HG03039 (cell line): ENCODE data around the gene B9D1.

Experiments used
- ATAC-seq: cut with Tn5 transposase; IDR thresholded peaks from one replicate; pipeline ENCODE4 v1.9.1; 2021; ENCODE audit warnings: mild to moderate bottlenecking, moderate library complexity; ENCODE audit not compliant: unreplicated experiment

B9D1 gene

GRCh38 chr17:19362277-19363113 lies at the start of gene B9D1:
Gene B9D1, minus strand, starts transcription at chr17:19362723. Its CDS starts 154 bp downstream, at chr17:19362569.
- peak; percentile 78 for ATAC-seq

- ATAC-seq: no peak
Observed at GRCh38 chr17:19411631-19412030, 49.1 kb upstream of the B9D1 start.

- ATAC-seq: no peak
Observed at GRCh38 chr17:19410875-19411620, 48.5 kb upstream of the B9D1 start, which contains the start of gene RNF112. Gene RNF112, plus strand, starts transcription at chr17:19411232. Its CDS starts 177 bp downstream, at chr17:19411409.

- no peak for ATAC-seq
Observed at GRCh38 chr17:19410091-19410490, 47.6 kb upstream of the B9D1 start.

GRCh38 chr17:19409509-19409908 lies 47.0 kb upstream of the B9D1 start:
- ATAC-seq: no peak

GRCh38 chr17:19409066-19409465 lies 46.5 kb upstream of the B9D1 start:
- ATAC-seq: no peak

- ATAC-seq: no peak
Observed at GRCh38 chr17:19408346-19408710, 45.8 kb upstream of the B9D1 start.

GRCh38 chr17:19407601-19408345 lies 45.2 kb upstream of the B9D1 start:
- no peak for ATAC-seq

GRCh38 chr17:19405114-19405513 lies 42.6 kb upstream of the B9D1 start:
- ATAC-seq: no peak

GRCh38 chr17:19404264-19404663 lies 41.7 kb upstream of the B9D1 start:
- no peak for ATAC-seq

- no peak for ATAC-seq
Observed at GRCh38 chr17:19403021-19403420, 40.5 kb upstream of the B9D1 start.

- no peak for ATAC-seq
Observed at GRCh38 chr17:19402171-19402570, 39.6 kb upstream of the B9D1 start.

GRCh38 chr17:19401321-19402010 lies 38.9 kb upstream of the B9D1 start:
- ATAC-seq: no peak

GRCh38 chr17:19399750-19400450 lies 37.4 kb upstream of the B9D1 start:
- ATAC-seq: no peak

GRCh38 chr17:19398301-19399181 lies 36.0 kb upstream of the B9D1 start:
- no peak for ATAC-seq

GRCh38 chr17:19397556-19398041 lies 35.1 kb upstream of the B9D1 start:
- no peak for ATAC-seq

GRCh38 chr17:19392303-19392702 lies 29.8 kb upstream of the B9D1 start:
- ATAC-seq: no peak

GRCh38 chr17:19391432-19391831 lies 28.9 kb upstream of the B9D1 start:
- ATAC-seq: no peak

- no peak for ATAC-seq
Observed at GRCh38 chr17:19390951-19391350, 28.4 kb upstream of the B9D1 start.
